Left cardiac atrium (tissue), 4 donors: ENCODE data around the gene THADA. TPM values are rescaled to one million over a fixed set of nuclear protein-coding genes. Genes with fewer than 3 reads are reported as not detected.

Source experiments
- ATAC-seq, 2 donors: fragments of 200-7000 bp; cut with Tn5 transposase; one replicate each; pipeline ENCODE4 v1.9.1; 2020; ENCODE audit warnings: mild to moderate bottlenecking in 2 of 2, moderate library complexity in 2 of 2
- DNase-seq: peaks from one replicate; pipeline ENCODE4 v3.0.0-alpha.2; 2020
- intact Hi-C, 2 donors: fragments of 100-400 bp; cut with DNase I; formaldehyde crosslinking; loops; one replicate each; pipeline versions ENCODE4 v1.14.1 to v1.15.1; 2022 to 2023
- total RNA-seq, 2 donors: library from RNA; stranded (reverse); fragmentation: NEBNext Ultra II Directional; extraction: Animal tissue kit (Norgen Biotek cat#: 25700); gene quantifications; one replicate each; pipeline ENCODE4 v1.2.1, GENCODE V29; 2021
- donor health status: DM: no; HTN: yes; CAD: no.
- donor health status: DM: no; HTN: yes; CAD: no; lungs with severe emphysema.
- donor health status: DM: yes; HTN: yes; CAD: no.
- donor health status: Dilated cardiomyopathy.

THADA gene
- total RNA-seq, 2 donors from 2014 or later: 19.2 to 21.5 TPM

GRCh38 chr2:43210467-43211303 lies 385.2 kb downstream of the THADA start:
- intact Hi-C loops: loop anchor here in 1 of 2 donors (10.0 kb wide), 1 partner anchor 186 kb away; no protein-coding TSS in a partner anchor
- peak; percentile 62 for DNase-seq
- peak; percentile 69 to 80 for ATAC-seq

- intact Hi-C loops: loop anchor here in 1 of 2 donors (10.0 kb wide), 1 partner anchor 185 kb away; no protein-coding TSS in a partner anchor
- ATAC-seq: no peak
- no peak for DNase-seq
Observed at GRCh38 chr2:43210125-43210466, 385.7 kb downstream of the THADA start.

- intact Hi-C loops: no loop called here
Observed at GRCh38 chr2:43209204-43209717, 386.6 kb downstream of the THADA start.

GRCh38 chr2:43207553-43208300 lies 388.1 kb downstream of the THADA start:
- DNase-seq (no peak), ATAC-seq (no peak)
- intact Hi-C loops: no loop called here

More at GRCh38 chr2:43209204-43209717, 386.6 kb downstream of the THADA start:
- ATAC-seq (no peak), DNase-seq (no peak)

GRCh38 chr2:43206602-43207001 lies 389.2 kb downstream of the THADA start:
- DNase-seq (no peak), ATAC-seq (no peak)
- intact Hi-C loops: no loop called here

GRCh38 chr2:43203373-43203772 lies 392.5 kb downstream of the THADA start:
- DNase-seq: no peak
- no peak for ATAC-seq
- intact Hi-C loops: no loop called here

- ATAC-seq: no peak
Observed at GRCh38 chr2:43202289-43202688, 393.5 kb downstream of the THADA start.

GRCh38 chr2:43201497-43201896 lies 394.3 kb downstream of the THADA start:
- ATAC-seq: no peak
- no peak for DNase-seq
- intact Hi-C loops: no loop called here

More at GRCh38 chr2:43202289-43202688, 393.5 kb downstream of the THADA start:
- no peak for DNase-seq
- intact Hi-C loops: no loop called here

GRCh38 chr2:43201016-43201415 lies 394.8 kb downstream of the THADA start:
- intact Hi-C loops: no loop called here
- no peak for DNase-seq
- ATAC-seq: no peak

- ATAC-seq (peak in 1 of 2 donors; percentile 12), DNase-seq (no peak)
- intact Hi-C loops: no loop called here
Observed at GRCh38 chr2:43199492-43200488, 396.0 kb downstream of the THADA start.

GRCh38 chr2:43198263-43198662 lies 397.6 kb downstream of the THADA start:
- no peak for ATAC-seq
- DNase-seq: no peak
- intact Hi-C loops: no loop called here

- ATAC-seq: no peak
- intact Hi-C loops: no loop called here
- DNase-seq: no peak
Observed at GRCh38 chr2:43197588-43197896, 398.3 kb downstream of the THADA start.

- intact Hi-C loops: no loop called here
- ATAC-seq (no peak), DNase-seq (no peak)
Observed at GRCh38 chr2:43196768-43197587, 398.9 kb downstream of the THADA start.

- intact Hi-C loops: no loop called here
- ATAC-seq (no peak), DNase-seq (no peak)
Observed at GRCh38 chr2:43194121-43194869, 401.5 kb downstream of the THADA start.

- DNase-seq (no peak), ATAC-seq (no peak)
- intact Hi-C loops: no loop called here
Observed at GRCh38 chr2:43193652-43194120, 402.2 kb downstream of the THADA start.

- DNase-seq (no peak), ATAC-seq (no peak)
- intact Hi-C loops: no loop called here
Observed at GRCh38 chr2:43192744-43193651, 402.8 kb downstream of the THADA start.
